K562 (cell line): ENCODE data around the gene PALM3. TPM values are rescaled to one million over a fixed set of nuclear protein-coding genes. Genes with fewer than 3 reads are reported as not detected.

ENCODE experiments used
- BCLAF1 ChIP-seq, 2 experiments: fragments of 450-650 bp in 1 of 2; IDR thresholded peaks; 2 replicates each; pipeline ENCODE4 v1.6.1; 2011 to 2017; ENCODE audit warnings: low read depth in 2 of 2, antibody characterized with exemption in 1 of 2, borderline replicate concordance in 1 of 2, low read length in 1 of 2, mild to moderate bottlenecking in 1 of 2, mixed read lengths in 1 of 2; ENCODE audit not compliant: control insufficient read depth in 1 of 2
- CREM ChIP-seq: IDR thresholded peaks from 2 replicates; pipeline ENCODE4 v1.6.1; 2014; ENCODE audit warnings: antibody characterized with exemption, low read depth
- E2F4 ChIP-seq: sonication (generic); formaldehyde crosslinking; IDR thresholded peaks from 2 replicates; pipeline ENCODE4 v1.8.0; 2022; ENCODE audit warnings: mild to moderate bottlenecking, low read depth, missing genetic modification reagents
- KDM4B ChIP-seq, 2 experiments: fragments of 450-650 bp in 1 of 2; sonication (generic) in 1 of 2; IDR thresholded peaks; 2 replicates each; pipeline ENCODE4 v1.6.1; 2016 to 2017; ENCODE audit warnings: borderline replicate concordance in 2 of 2, antibody characterized with exemption in 1 of 2, low read depth in 1 of 2, mild to moderate bottlenecking in 1 of 2
- RAD21 ChIP-seq, 2 experiments: fragments of 250-450 bp in 1 of 2; fragments of 450-650 bp in 1 of 2; sonication (Bioruptor Pico) in 1 of 2; formaldehyde crosslinking in 1 of 2; IDR thresholded peaks in 1 of 2; conservative IDR thresholded peaks in 1 of 2; 2 replicates each; pipeline versions ENCODE4 v1.4.0 to v1.8.0; 2020 to 2022; ENCODE audit warnings: mild to moderate bottlenecking in 2 of 2, moderate library complexity in 1 of 2
- SETDB1 ChIP-seq: IDR thresholded peaks from one replicate; pipeline ENCODE4 v1.6.1; 2012; ENCODE audit warnings: low read length, control low read depth, inconsistent platforms
- SFPQ ChIP-seq: fragments of 200-400 bp; formaldehyde crosslinking; IDR thresholded peaks from 2 replicates; pipeline ENCODE4 v1.6.1; 2017; ENCODE audit warnings: mild to moderate bottlenecking, low read depth, low read length, moderate library complexity
- SMAD2 ChIP-seq: fragments of 150-350 bp; IDR thresholded peaks from 2 replicates; pipeline ENCODE4 v1.6.1; 2014; ENCODE audit warnings: low read depth, mild to moderate bottlenecking, low read length
- ZNF212 ChIP-seq: fragments of 450-650 bp; formaldehyde crosslinking; IDR thresholded peaks from 2 replicates; pipeline ENCODE4 v1.4.0; 2020; ENCODE audit warnings: mild to moderate bottlenecking
- ZNF511 ChIP-seq: sonication (generic); formaldehyde crosslinking; IDR thresholded peaks from 2 replicates; pipeline ENCODE4 v1.8.0; 2022; ENCODE audit warnings: mild to moderate bottlenecking, missing genetic modification reagents
- ZNF584 ChIP-seq: fragments of 200-800 bp; sonication (Bioruptor generic); IDR thresholded peaks from 2 replicates; pipeline ENCODE4 v1.6.1; 2016; ENCODE audit warnings: low read depth, mild to moderate bottlenecking, missing genetic modification characterization, missing compliant biosample characterization
- polyA plus RNA-seq, 8 experiments: library from polyadenylated mRNA; depleted of rRNA in 4 of 8; stranded (reverse) in 5 of 8; unstranded in 3 of 8; fragments of >200 nt; fragmentation: Nextera tagmentation in 2 of 8; fragmentation: Illumina TruSeq in 1 of 8; extraction: Ambion mirVana in 2 of 8; extraction: Trizol in 1 of 8; gene quantifications; 2 replicates each; pipeline versions ENCODE4 v1.2.1 to v1.2.3, GENCODE V29; 2011 to 2014; ENCODE audit warnings: inconsistent platforms in 1 of 8, missing spikeins in 1 of 8
- total RNA-seq, 7 experiments: library from RNA; depleted of rRNA in 6 of 7; stranded (reverse); fragments of >200 nt in 6 of 7; fragmentation: Illumina TruSeq in 2 of 7; extraction: Trizol in 2 of 7; gene quantifications; 2 replicates each; pipeline versions ENCODE4 v1.2.1 to v1.2.3, GENCODE V29; 2011 to 2021; ENCODE audit warnings: low replicate concordance in 1 of 7
- TF ChIP-seq, protein P1 (sequence below): fragments of 450-650 bp; IDR thresholded peaks from 2 replicates; pipeline ENCODE4 v1.7.1; 2018; ENCODE audit warnings: mild to moderate bottlenecking, low read depth; ENCODE audit not compliant: partially characterized antibody
- TF ChIP-seq, protein P2 (sequence below): IDR thresholded peaks from 2 replicates; pipeline ENCODE4 v1.6.1; 2014; ENCODE audit warnings: antibody characterized with exemption

Gene PALM3
- total and polyA plus RNA-seq, 9 of the 15 experiments (the other 6 are each of a cell fraction or from before 2014, with no cell fraction given) = 0.07 to 9.3 (median 3.3) TPM

GRCh38 chr19:14091081-14091812 lies 29.4 kb upstream of the PALM3 start (continued):
- TF ChIP-seq, protein P1, sequence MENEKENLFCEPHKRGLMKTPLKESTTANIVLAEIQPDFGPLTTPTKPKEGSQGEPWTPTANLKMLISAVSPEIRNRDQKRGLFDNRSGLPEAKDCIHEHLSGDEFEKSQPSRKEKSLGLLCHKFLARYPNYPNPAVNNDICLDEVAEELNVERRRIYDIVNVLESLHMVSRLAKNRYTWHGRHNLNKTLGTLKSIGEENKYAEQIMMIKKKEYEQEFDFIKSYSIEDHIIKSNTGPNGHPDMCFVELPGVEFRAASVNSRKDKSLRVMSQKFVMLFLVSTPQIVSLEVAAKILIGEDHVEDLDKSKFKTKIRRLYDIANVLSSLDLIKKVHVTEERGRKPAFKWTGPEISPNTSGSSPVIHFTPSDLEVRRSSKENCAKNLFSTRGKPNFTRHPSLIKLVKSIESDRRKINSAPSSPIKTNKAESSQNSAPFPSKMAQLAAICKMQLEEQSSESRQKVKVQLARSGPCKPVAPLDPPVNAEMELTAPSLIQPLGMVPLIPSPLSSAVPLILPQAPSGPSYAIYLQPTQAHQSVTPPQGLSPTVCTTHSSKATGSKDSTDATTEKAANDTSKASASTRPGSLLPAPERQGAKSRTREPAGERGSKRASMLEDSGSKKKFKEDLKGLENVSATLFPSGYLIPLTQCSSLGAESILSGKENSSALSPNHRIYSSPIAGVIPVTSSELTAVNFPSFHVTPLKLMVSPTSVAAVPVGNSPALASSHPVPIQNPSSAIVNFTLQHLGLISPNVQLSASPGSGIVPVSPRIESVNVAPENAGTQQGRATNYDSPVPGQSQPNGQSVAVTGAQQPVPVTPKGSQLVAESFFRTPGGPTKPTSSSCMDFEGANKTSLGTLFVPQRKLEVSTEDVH = peak; percentile 51
- TF ChIP-seq RAD21 (CRISPR knock-in tag; conservative IDR thresholded peaks at IDR 0.05 in 1 of 2, IDR thresholded peaks at IDR 0.05 in 1 of 2) = no peak
- TF ChIP-seq ZNF511 (CRISPR knock-in tag) = peak; percentile 77
- TF ChIP-seq ZNF584 = peak; percentile 32; the same call in 1 of the 2 replicates
- TF ChIP-seq E2F4 = no peak
- no peak for TF ChIP-seq BCLAF1 (IDR thresholded peaks at IDR 0.05; ENCODE audit: borderline replicate concordance in 1 of 2, control insufficient read depth in 1 of 2, low read depth in 2 of 2, low read length in 1 of 2)
- no peak; the same call in 1 of the 2 replicates for TF ChIP-seq CREM
- no peak for TF ChIP-seq SMAD2
- no peak for TF ChIP-seq SETDB1
- no peak for TF ChIP-seq SFPQ
- TF ChIP-seq ZNF212 (CRISPR knock-in tag) = no peak
- TF ChIP-seq, protein P2, sequence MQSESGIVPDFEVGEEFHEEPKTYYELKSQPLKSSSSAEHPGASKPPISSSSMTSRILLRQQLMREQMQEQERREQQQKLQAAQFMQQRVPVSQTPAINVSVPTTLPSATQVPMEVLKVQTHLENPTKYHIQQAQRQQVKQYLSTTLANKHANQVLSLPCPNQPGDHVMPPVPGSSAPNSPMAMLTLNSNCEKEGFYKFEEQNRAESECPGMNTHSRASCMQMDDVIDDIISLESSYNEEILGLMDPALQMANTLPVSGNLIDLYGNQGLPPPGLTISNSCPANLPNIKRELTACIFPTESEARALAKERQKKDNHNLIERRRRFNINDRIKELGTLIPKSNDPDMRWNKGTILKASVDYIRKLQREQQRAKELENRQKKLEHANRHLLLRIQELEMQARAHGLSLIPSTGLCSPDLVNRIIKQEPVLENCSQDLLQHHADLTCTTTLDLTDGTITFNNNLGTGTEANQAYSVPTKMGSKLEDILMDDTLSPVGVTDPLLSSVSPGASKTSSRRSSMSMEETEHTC = no peak
- TF ChIP-seq KDM4B (IDR thresholded peaks at IDR 0.05; ENCODE audit: borderline replicate concordance in 2 of 2, low read depth in 1 of 2) = peak in 1 of 2 experiments; percentile 37; a peak in 1 of 4 replicates
